ENCODE measurements around the gene GOLGA6L24. TPM values are rescaled to one million over a fixed set of nuclear protein-coding genes. Genes with fewer than 3 reads are reported as not detected.
"Not testable (repeated sequence)": the region's sequence is repeated elsewhere in the genome, so short reads cannot be mapped to it uniquely, and the experiment has no call there.

Gene GOLGA6L24
- total and polyA plus RNA-seq, 4 donors, result not detected

- H3K36me3 ChIP-seq (ENCODE audit: control insufficient read depth in 1 of 2, insufficient read depth in 2 of 2, low read length in 1 of 2); H3K27me3 ChIP-seq (ENCODE audit: control insufficient read depth in 1 of 2, insufficient read depth in 2 of 2, low read length in 1 of 2); DNase-seq; H3K9me3 ChIP-seq (ENCODE audit: control insufficient read depth, low read length); intact Hi-C loops (cut with DNase I); H3K27ac ChIP-seq (ENCODE audit: low read depth in 1 of 2, low read length in 2 of 2); ATAC-seq (ENCODE audit: low FRiP score); H3K4me1 ChIP-seq (ENCODE audit: control insufficient read depth in 1 of 2, insufficient read depth in 2 of 2, low read length in 2 of 2); H3K4me3 ChIP-seq (ENCODE audit: low read length in 2 of 2): not testable (repeated sequence)
- 96 to 97% methylated on average over 1 of the region's 1 CpG for WGBS, 2 donors
Measured at GRCh38 chr15:28319725-28320124, 38.2 kb downstream of the GOLGA6L24 start.

GRCh38 chr15:28318828-28319227 is 39.1 kb downstream of the GOLGA6L24 start:
- H3K36me3 ChIP-seq (ENCODE audit: control insufficient read depth in 1 of 2, insufficient read depth in 2 of 2, low read length in 1 of 2); H3K27ac ChIP-seq (ENCODE audit: low read depth in 1 of 2, low read length in 2 of 2); ATAC-seq (ENCODE audit: low FRiP score); intact Hi-C loops (cut with DNase I); H3K9me3 ChIP-seq (ENCODE audit: control insufficient read depth, low read length); DNase-seq; H3K4me3 ChIP-seq (ENCODE audit: low read length in 2 of 2); H3K27me3 ChIP-seq (ENCODE audit: control insufficient read depth in 1 of 2, insufficient read depth in 2 of 2, low read length in 1 of 2); H3K4me1 ChIP-seq (ENCODE audit: control insufficient read depth in 1 of 2, insufficient read depth in 2 of 2, low read length in 2 of 2): not testable (repeated sequence)
- WGBS, 2 donors, result 75 to 86% methylated on average over 1 of the region's 3 CpGs

- H3K27ac ChIP-seq (ENCODE audit: low read depth in 1 of 2, low read length in 2 of 2); H3K27me3 ChIP-seq (ENCODE audit: control insufficient read depth in 1 of 2, insufficient read depth in 2 of 2, low read length in 1 of 2); H3K36me3 ChIP-seq (ENCODE audit: control insufficient read depth in 1 of 2, insufficient read depth in 2 of 2, low read length in 1 of 2); H3K4me3 ChIP-seq (ENCODE audit: low read length in 2 of 2); H3K4me1 ChIP-seq (ENCODE audit: control insufficient read depth in 1 of 2, insufficient read depth in 2 of 2, low read length in 2 of 2); ATAC-seq (ENCODE audit: low FRiP score); DNase-seq; intact Hi-C loops (cut with DNase I); H3K9me3 ChIP-seq (ENCODE audit: control insufficient read depth, low read length): not testable (repeated sequence)
- 88% methylated on average over 13 of the region's 13 CpGs for WGBS, 2 donors
Measured at GRCh38 chr15:28318122-28318521, 39.8 kb downstream of the GOLGA6L24 start.

- H3K36me3 ChIP-seq (ENCODE audit: control insufficient read depth in 1 of 2, insufficient read depth in 2 of 2, low read length in 1 of 2); H3K27me3 ChIP-seq (ENCODE audit: control insufficient read depth in 1 of 2, insufficient read depth in 2 of 2, low read length in 1 of 2); H3K4me3 ChIP-seq (ENCODE audit: low read length in 2 of 2); DNase-seq; H3K4me1 ChIP-seq (ENCODE audit: control insufficient read depth in 1 of 2, insufficient read depth in 2 of 2, low read length in 2 of 2); H3K9me3 ChIP-seq (ENCODE audit: control insufficient read depth, low read length); ATAC-seq (ENCODE audit: low FRiP score); intact Hi-C loops (cut with DNase I); H3K27ac ChIP-seq (ENCODE audit: low read depth in 1 of 2, low read length in 2 of 2): not testable (repeated sequence)
- 96 to 97% methylated on average over 7 of the region's 7 CpGs for WGBS, 2 donors
Measured at GRCh38 chr15:28316958-28317357, 40.9 kb downstream of the GOLGA6L24 start.

- H3K27me3 ChIP-seq (ENCODE audit: control insufficient read depth in 1 of 2, insufficient read depth in 2 of 2, low read length in 1 of 2); H3K36me3 ChIP-seq (ENCODE audit: control insufficient read depth in 1 of 2, insufficient read depth in 2 of 2, low read length in 1 of 2); H3K9me3 ChIP-seq (ENCODE audit: control insufficient read depth, low read length); H3K4me1 ChIP-seq (ENCODE audit: control insufficient read depth in 1 of 2, insufficient read depth in 2 of 2, low read length in 2 of 2); H3K27ac ChIP-seq (ENCODE audit: low read depth in 1 of 2, low read length in 2 of 2); ATAC-seq (ENCODE audit: low FRiP score); intact Hi-C loops (cut with DNase I); DNase-seq; H3K4me3 ChIP-seq (ENCODE audit: low read length in 2 of 2): not testable (repeated sequence)
- WGBS, 2 donors, result 89% methylated on average over 10 to 11 of the region's 11 CpGs
Measured at GRCh38 chr15:28310454-28310853, 47.4 kb downstream of the GOLGA6L24 start.

- H3K27me3 ChIP-seq (ENCODE audit: control insufficient read depth in 1 of 2, insufficient read depth in 2 of 2, low read length in 1 of 2); H3K27ac ChIP-seq (ENCODE audit: low read depth in 1 of 2, low read length in 2 of 2); ATAC-seq (ENCODE audit: low FRiP score); H3K9me3 ChIP-seq (ENCODE audit: control insufficient read depth, low read length); H3K4me3 ChIP-seq (ENCODE audit: low read length in 2 of 2); H3K4me1 ChIP-seq (ENCODE audit: control insufficient read depth in 1 of 2, insufficient read depth in 2 of 2, low read length in 2 of 2); intact Hi-C loops (cut with DNase I); H3K36me3 ChIP-seq (ENCODE audit: control insufficient read depth in 1 of 2, insufficient read depth in 2 of 2, low read length in 1 of 2); DNase-seq: not testable (repeated sequence)
- WGBS, 2 donors, result 96 to 98% methylated on average over 5 of the region's 5 CpGs
Measured at GRCh38 chr15:28308718-28309117, 49.2 kb downstream of the GOLGA6L24 start.

Other genes with a start within 250 kb of the GOLGA6L24 start
- gene HERC2, start 35.9 kb downstream of the GOLGA6L24 start, total RNA-seq, result 10 to 100 TPM; 66.1 to 70.8 TPM
- gene HERC2, start 35.9 kb downstream of the GOLGA6L24 start, polyA plus RNA-seq, result 10 to 100 TPM; 21.7 to 29.0 TPM
- gene GOLGA8F, start 20.6 kb upstream of the GOLGA6L24 start, total RNA-seq, result not detected
- not detected for gene GOLGA8F, start 20.6 kb upstream of the GOLGA6L24 start, polyA plus RNA-seq
- not detected for gene GOLGA8G, start 174.9 kb upstream of the GOLGA6L24 start, total RNA-seq
- under 1 TPM in 1 of 2 donors, not detected in 1; 0.13 TPM for gene GOLGA8G, start 174.9 kb upstream of the GOLGA6L24 start, polyA plus RNA-seq
- not detected for gene GOLGA6L25, start 195.5 kb upstream of the GOLGA6L24 start, total RNA-seq
- gene GOLGA6L25, start 195.5 kb upstream of the GOLGA6L24 start, polyA plus RNA-seq, result not detected

Data from aorta (tissue), 5 donors.